GM18909 (cell line): ENCODE results near the gene PCDHA8.
"Not testable (repeated sequence)": the region's sequence is repeated elsewhere in the genome, so short reads cannot be mapped to it uniquely, and the experiment has no call there.

ENCODE experiments used
- ATAC-seq: cut with Tn5 transposase; IDR thresholded peaks from one replicate; pipeline ENCODE4 v1.9.1; 2021; ENCODE audit warnings: mild to moderate bottlenecking; ENCODE audit not compliant: unreplicated experiment, poor library complexity

The PCDHA8 gene, protein sequence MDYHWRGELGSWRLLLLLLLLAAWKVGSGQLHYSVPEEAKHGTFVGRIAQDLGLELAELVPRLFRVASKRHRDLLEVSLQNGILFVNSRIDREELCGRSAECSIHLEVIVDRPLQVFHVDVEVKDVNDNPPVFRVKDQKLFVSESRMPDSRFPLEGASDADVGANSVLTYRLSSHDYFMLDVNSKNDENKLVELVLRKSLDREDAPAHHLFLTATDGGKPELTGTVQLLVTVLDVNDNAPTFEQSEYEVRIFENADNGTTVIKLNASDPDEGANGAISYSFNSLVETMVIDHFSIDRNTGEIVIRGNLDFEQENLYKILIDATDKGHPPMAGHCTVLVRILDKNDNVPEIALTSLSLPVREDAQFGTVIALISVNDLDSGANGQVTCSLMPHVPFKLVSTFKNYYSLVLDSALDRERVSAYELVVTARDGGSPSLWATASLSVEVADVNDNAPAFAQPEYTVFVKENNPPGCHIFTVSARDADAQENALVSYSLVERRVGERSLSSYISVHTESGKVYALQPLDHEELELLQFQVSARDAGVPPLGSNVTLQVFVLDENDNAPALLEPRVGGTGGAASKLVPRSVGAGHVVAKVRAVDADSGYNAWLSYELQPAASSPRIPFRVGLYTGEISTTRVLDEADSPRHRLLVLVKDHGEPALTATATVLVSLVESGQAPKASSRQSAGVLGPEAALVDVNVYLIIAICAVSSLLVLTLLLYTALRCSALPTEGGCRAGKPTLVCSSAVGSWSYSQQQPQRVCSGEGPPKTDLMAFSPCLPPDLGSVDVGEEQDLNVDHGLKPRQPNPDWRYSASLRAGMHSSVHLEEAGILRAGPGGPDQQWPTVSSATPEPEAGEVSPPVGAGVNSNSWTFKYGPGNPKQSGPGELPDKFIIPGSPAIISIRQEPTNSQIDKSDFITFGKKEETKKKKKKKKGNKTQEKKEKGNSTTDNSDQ

DNA sequence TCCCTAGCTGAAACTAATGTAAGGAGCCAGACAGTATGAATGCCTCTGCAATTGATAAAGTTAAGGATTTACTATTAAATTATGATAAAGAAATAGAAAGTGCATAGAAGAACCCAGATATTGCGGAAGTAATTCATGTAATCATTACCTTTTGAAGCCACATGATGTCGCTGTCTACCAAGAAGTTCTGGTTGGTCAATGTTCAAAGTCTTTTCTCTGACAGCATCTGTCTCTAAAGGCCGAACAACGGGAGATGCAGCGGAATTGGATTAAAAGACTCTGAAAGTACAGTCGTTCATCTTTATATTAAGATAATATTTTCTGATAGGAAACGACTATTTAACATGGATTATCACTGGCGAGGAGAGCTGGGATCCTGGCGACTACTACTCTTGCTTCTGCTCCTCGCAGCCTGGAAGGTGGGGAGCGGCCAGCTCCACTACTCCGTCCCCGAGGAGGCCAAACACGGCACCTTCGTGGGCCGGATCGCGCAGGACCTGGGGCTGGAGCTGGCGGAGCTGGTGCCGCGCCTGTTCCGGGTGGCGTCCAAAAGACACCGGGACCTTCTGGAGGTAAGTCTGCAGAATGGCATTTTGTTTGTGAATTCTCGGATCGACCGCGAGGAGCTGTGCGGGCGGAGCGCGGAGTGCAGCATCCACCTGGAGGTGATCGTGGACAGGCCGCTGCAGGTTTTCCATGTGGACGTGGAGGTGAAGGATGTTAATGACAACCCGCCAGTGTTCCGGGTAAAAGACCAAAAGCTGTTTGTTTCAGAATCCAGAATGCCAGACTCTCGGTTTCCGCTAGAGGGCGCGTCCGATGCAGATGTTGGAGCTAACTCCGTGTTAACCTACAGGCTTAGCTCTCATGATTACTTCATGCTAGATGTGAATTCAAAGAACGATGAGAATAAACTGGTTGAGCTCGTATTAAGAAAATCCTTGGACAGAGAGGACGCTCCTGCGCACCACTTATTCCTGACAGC, at the start of gene PCDHA8:
TSS of gene PCDHA8 (plus strand) at position 210 of the 985 bp plus-strand sequence. CDS start at position 345, 135 bp downstream.
- ATAC-seq = no peak

DNA sequence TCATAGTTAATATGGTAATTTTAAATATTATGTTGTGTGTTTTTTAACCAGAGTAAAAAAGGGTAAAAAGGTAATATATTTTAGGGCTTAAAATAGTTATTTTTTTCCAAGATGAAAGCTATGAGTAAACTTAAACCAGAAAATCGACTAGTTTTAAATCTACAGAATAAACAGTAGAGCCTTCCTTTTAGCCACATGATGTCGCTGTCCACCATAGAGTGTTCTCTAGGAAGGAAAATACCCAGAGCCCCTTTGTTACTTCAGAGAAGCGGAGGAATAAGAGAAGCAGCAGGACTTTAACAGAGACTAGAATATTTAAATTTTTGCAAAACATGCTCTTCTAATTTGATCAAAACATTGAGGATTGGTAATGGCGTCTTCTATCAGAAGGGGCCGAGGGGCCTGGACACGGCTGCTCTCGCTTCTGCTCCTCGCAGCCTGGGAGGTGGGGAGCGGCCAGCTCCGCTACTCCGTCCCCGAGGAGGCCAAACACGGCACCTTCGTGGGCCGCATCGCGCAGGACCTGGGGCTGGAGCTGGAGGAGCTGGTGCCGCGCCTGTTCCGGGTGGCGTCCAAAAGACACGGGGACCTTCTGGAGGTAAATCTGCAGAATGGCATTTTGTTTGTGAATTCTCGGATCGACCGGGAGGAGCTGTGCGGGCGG, 46.3 kb upstream of the PCDHA8 start, which contains the start of gene PCDHA2:
TSS of gene PCDHA2 (plus strand) at position 258 of the 664 bp plus-strand sequence.
- ATAC-seq = no peak

DNA sequence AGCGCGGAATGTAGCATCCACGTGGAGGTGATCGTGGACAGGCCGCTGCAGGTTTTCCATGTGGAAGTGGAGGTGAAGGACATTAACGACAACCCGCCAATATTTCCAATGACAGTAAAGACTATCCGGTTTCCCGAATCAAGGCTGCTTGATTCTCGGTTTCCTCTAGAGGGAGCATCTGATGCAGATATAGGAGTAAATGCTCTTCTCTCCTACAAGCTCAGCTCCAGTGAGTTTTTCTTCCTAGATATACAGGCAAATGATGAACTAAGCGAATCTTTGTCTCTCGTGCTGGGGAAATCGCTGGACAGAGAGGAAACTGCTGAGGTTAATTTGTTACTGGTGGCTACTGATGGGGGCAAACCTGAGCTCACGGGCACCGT, 45.7 kb upstream of the PCDHA8 start:
- ATAC-seq = no peak

DNA sequence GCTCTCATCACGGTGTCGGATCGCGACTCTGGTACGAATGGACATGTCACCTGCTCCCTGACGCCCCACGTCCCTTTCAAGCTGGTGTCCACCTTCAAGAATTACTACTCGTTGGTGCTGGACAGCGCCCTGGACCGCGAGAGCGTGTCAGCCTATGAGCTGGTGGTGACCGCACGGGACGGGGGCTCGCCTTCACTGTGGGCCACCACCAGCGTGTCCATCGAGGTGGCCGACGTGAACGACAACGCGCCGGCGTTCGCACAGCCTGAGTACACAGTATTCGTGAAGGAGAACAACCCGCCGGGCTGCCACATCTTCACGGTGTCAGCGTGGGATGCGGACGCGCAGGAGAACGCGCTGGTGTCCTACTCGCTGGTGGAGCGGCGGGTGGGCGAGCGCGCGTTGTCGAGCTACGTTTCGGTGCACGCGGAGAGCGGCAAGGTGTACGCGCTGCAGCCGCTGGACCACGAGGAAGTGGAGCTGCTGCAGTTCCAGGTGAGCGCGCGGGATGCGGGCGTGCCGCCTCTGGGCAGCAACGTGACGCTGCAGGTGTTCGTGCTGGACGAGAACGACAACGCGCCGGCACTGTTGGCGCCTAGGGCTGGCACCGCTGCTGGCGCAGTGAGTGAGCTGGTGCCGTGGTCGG, 44.8 kb upstream of the PCDHA8 start:
- ATAC-seq = not testable (repeated sequence)

DNA sequence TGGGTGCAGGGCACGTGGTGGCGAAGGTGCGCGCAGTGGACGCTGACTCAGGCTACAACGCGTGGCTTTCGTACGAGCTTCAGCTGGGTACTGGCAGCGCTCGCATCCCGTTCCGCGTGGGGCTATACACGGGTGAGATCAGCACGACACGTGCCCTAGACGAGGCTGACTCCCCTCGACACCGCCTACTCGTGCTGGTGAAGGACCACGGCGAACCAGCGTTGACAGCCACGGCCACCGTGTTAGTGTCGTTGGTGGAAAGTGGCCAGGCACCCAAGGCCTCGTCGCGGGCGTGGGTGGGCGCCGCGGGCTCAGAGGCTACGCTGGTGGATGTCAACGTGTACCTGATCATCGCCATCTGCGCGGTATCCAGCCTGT, 44.3 kb upstream of the PCDHA8 start:
- no peak for ATAC-seq

DNA sequence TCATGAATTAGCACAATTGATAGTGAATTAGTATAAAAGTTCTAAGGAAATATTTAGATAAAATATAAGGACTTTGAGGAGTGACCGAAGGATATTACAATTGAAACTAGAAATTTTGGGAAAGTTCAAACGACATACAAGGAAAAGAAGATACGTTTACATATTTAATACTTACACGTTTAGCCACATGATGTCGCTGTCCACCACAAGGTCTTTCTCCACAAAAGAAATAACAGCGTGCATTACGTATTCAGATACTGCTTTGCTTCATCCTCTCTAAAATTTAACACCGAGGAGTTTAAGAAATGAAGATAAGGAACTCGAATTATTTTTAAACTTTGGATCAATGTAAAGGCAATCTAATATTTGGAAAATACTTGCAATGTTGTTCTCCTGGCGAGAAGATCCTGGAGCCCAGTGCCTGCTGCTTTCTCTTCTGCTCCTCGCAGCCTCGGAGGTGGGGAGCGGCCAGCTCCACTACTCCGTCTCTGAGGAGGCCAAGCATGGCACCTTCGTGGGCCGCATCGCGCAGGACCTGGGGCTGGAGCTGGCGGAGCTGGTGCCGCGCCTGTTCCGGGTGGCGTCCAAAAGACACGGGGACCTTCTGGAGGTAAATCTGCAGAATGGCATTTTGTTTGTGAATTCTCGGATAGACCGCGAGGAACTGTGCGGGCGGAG, 40.0 kb upstream of the PCDHA8 start, which contains the start of gene PCDHA3:
TSS of gene PCDHA3 (plus strand) at position 242 of the 678 bp plus-strand sequence.
- ATAC-seq = no peak

DNA sequence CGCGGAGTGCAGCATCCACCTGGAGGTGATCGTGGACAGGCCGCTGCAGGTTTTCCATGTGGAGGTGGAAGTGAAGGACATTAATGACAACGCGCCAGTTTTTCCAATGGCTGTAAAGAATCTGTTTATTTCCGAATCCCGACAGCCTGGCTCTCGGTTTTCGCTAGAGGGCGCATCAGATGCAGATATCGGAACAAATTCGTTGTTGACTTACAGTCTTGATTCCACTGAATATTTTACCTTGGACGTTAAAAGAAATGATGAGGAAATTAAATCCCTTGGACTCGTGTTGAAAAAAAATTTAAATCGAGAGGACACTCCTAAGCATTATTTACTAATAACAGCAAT, 39.5 kb upstream of the PCDHA8 start:
- ATAC-seq = no peak

DNA sequence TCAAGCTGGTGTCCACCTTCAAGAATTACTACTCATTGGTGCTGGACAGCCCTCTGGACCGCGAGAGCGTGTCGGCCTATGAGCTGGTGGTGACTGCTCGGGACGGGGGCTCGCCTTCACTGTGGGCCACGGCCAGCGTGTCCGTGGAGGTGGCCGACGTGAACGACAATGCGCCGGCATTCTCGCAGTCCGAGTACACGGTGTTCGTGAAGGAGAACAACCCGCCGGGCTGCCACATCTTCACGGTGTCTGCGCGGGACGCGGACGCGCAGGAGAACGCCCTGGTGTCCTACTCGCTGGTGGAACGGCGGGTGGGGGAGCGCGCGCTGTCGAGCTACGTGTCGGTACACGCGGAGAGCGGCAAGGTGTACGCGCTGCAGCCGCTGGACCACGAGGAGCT, 38.6 kb upstream of the PCDHA8 start:
- not testable (repeated sequence) for ATAC-seq

DNA sequence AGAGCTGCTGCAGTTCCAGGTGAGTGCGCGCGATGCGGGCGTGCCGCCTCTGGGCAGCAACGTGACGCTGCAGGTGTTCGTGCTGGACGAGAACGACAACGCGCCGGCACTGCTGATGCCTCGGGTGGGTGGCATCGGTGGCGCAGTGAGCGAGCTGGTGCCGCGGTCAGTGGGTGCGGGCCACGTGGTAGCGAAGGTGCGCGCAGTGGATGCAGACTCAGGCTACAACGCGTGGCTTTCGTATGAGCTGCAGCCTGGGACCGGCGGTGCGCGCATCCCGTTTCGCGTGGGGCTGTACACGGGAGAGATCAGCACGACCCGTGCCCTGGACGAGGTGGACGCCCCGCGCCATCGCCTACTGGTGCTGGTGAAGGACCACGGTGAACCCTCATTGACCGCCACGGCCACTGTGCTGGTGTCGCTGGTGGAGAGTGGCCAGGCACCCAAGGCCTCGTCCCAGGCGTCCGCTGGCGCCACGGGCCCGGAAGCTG, 38.2 kb upstream of the PCDHA8 start:
- no peak for ATAC-seq

DNA sequence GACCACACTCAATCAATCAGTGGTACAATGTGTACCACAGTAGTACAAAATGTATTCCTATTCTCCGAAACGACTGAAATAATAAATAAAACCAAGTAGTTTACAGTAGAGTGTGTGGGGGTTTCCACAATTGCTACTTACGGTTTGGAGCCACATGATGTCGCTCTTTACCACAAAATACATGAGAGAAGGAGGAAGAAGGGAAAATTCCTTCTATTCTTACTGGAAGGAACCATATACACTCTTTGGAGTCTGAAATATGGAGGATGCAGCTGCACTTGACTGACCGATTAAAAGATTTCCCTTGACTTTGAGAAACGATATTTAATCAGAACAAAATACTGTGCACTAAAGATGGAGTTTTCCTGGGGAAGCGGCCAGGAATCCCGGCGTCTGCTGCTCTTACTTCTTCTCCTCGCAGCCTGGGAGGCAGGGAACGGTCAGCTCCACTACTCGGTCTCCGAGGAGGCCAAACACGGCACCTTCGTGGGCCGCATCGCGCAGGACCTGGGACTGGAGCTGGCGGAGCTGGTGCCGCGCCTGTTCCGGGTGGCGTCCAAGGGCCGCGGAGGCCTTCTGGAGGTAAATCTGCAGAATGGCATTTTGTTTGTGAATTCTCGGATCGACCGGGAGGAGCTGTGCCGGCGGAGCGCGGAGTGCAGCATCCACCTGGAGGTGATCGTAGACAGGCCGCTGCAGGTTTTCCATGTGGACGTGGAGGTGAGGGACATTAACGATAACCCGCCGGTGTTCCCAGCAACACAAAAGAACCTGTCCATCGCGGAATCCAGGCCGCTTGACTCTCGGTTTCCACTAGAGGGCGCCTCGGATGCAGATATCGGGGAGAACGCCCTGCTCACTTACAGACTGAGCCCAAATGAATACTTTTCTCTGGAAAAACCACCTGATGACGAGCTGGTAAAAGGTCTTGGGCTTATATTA, 33.9 kb upstream of the PCDHA8 start, which contains the start of gene PCDHA4:
TSS of gene PCDHA4 (plus strand) at position 235 of the 942 bp plus-strand sequence.
- no peak for ATAC-seq

DNA sequence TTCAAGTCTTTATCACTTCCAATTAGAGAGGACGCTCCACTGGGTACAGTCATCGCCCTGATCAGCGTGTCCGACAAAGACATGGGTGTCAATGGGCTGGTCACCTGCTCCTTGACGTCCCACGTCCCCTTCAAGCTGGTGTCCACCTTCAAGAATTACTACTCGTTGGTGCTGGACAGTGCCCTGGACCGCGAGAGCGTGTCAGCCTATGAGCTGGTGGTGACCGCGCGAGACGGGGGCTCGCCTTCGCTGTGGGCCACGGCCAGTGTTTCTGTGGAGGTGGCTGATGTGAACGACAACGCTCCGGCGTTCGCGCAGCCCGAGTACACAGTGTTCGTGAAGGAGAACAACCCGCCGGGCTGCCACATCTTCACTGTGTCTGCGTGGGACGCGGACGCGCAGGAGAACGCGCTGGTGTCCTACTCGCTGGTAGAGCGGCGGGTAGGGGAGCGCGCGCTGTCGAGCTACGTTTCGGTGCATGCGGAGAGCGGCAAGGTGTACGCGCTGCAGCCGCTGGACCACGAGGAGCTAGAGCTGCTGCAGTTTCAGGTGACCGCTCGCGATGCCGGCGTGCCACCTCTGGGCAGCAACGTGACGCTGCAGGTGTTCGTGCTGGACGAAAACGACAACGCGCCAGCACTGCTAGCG, 32.6 kb upstream of the PCDHA8 start:
- not testable (repeated sequence) for ATAC-seq

DNA sequence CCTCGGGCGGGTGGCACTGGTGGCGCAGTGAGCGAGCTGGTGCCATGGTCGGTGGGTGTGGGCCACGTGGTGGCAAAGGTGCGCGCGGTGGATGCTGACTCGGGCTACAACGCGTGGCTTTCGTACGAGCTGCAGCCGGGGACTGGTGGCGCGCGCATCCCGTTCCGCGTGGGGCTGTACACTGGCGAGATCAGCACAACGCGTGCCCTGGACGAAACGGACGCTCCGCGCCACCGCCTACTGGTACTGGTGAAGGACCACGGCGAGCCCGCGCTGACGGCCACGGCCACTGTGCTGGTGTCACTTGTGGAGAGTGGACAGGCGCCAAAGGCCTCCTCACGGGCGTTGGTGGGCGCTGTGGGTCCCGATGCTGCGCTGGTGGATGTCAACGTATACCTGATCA, 32.1 kb upstream of the PCDHA8 start:
- ATAC-seq = no peak

DNA sequence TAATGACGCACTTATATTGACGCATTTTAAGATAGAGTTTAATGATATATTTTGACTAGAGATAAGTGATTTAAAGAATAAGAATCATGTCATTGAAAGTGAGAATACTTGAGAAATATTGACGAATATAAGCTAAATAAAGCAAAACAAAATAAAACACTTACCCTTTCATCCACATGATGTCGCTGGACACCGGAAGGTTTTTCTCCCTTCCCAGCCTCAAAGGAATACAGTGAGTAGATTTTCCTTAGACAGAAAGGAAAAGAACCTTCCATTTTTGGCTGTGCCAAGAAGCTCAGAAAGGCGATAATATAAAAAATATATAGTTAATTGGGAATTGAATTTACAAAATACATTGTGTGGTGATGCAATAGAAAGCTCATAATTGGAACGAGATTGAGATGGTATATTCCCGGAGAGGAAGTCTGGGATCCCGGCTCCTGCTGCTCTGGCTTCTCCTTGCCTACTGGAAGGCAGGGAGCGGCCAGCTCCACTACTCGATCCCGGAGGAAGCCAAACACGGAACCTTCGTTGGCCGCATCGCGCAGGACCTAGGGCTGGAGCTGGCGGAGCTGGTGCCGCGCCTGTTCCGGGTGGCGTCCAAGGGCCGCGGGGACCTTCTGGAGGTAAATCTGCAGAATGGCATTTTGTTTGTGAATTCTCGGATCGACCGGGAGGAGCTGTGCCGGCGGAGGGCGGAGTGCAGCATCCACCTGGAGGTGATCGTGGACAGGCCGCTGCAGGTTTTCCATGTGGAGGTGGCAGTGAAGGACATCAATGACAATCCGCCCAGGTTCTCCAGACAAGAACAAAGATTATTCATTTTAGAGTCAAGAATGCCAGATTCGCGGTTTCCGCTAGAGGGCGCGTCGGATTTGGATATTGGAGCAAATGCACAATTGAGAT, 19.4 kb upstream of the PCDHA8 start, which contains the start of gene PCDHA5:
TSS of gene PCDHA5 (plus strand) at position 239 of the 906 bp plus-strand sequence.
- no peak for ATAC-seq

DNA sequence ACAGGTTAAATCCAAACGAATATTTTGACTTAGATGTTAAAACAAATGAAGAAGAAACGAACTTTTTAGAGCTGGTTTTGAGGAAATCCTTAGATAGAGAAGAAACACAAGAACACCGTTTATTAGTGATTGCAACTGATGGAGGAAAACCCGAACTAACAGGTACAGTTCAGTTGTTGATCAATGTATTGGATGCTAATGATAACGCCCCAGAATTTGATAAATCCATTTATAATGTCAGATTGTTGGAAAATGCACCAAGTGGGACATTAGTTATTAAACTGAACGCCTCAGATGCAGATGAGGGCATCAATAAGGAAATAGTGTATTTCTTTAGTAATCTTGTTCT, 18.7 kb upstream of the PCDHA8 start:
- ATAC-seq = no peak

DNA sequence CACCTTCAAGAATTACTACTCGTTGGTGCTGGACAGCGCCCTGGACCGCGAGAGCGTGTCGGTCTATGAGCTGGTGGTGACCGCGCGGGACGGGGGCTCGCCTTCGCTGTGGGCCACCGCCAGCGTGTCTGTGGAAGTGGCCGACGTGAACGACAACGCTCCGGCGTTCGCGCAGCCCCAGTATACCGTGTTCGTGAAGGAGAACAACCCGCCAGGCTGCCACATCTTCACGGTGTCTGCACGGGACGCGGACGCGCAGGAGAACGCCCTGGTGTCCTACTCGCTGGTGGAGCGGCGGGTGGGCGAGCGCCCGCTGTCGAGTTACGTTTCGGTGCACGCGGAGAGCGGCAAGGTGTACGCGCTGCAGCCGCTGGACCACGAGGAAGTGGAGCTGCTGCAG, 18.0 kb upstream of the PCDHA8 start:
- ATAC-seq = not testable (repeated sequence)

DNA sequence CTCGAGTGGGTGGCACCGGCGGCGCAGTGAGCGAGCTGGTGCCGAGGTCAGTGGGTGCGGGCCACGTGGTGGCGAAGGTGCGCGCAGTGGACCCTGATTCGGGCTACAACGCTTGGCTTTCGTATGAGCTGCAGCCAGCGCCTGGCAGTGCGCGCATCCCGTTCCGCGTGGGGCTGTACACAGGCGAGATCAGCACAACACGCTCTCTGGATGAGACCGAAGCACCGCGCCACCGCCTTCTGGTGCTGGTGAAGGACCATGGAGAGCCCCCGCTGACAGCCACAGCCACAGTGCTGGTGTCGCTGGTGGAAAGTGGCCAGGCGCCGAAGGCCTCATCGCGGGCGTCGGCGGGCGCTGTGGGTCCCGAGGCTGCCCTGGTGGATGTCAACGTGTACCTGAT, 17.5 kb upstream of the PCDHA8 start:
- ATAC-seq = no peak
